LNCaP clone FGC (cell line): ENCODE data around the gene GJB3.
"Not testable (repeated sequence)": the region's sequence is repeated elsewhere in the genome, so short reads cannot be mapped to it uniquely, and the experiment has no call there.

Experiments used
- DNase-seq: peaks from one replicate; pipeline ENCODE4 v3.0.0-alpha.2; 2011; ENCODE audit warnings: low read depth
- H3K4me3 ChIP-seq: 2 replicates; pipeline ENCODE4 v1.5.1; 2011; ENCODE audit warnings: mild to moderate bottlenecking, low read depth, low read length, control low read depth
- TF ChIP-seq, protein P1 (sequence below): IDR thresholded peaks from 2 replicates; pipeline ENCODE4 v1.5.1; 2012; ENCODE audit warnings: mild to moderate bottlenecking; ENCODE audit not compliant: control insufficient read depth, insufficient read depth; ENCODE audit errors: extremely low read depth

Gene GJB3

DNA sequence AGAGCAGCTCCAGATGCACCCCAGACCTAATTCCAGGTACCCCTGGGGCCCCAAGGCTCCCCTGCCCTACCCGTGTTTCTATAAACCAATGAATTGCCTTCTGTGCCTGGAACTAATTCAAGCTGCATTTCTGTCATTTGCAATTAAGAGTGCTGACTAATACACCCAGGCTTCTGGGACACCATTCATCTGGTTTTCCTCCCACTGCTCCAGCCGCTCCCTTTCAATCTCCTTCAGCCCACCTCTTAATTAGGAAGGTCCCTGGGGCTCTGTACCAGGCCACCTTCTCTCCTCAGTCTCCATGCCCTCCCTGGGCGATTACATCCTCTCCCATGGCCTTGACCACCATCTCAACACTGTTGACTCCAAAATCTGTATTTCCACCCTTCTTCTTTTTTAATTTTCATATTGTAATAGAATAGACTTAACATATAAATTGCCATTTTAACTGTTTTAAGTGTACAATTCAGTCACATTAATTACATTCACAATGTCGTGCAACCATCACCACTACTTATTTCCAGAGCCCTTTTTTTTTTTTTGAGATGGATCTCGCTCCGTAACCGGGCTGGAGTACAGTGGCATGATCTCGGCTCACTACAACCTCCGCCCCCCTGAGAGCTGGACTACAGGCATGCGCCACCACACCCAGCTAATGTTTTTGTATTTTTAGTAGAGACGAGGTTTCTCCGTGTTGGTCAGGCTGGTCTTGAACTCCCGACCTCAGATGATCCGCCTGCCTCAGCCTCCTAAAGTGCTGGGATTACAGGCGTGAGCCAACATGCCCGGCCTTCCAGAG is 9.2 kb upstream of the GJB3 start:
- TF ChIP-seq, protein P1, sequence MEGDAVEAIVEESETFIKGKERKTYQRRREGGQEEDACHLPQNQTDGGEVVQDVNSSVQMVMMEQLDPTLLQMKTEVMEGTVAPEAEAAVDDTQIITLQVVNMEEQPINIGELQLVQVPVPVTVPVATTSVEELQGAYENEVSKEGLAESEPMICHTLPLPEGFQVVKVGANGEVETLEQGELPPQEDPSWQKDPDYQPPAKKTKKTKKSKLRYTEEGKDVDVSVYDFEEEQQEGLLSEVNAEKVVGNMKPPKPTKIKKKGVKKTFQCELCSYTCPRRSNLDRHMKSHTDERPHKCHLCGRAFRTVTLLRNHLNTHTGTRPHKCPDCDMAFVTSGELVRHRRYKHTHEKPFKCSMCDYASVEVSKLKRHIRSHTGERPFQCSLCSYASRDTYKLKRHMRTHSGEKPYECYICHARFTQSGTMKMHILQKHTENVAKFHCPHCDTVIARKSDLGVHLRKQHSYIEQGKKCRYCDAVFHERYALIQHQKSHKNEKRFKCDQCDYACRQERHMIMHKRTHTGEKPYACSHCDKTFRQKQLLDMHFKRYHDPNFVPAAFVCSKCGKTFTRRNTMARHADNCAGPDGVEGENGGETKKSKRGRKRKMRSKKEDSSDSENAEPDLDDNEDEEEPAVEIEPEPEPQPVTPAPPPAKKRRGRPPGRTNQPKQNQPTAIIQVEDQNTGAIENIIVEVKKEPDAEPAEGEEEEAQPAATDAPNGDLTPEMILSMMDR, result no peak
- H3K4me3 ChIP-seq, result no peak overlapping the region
- no peak for DNase-seq

DNA sequence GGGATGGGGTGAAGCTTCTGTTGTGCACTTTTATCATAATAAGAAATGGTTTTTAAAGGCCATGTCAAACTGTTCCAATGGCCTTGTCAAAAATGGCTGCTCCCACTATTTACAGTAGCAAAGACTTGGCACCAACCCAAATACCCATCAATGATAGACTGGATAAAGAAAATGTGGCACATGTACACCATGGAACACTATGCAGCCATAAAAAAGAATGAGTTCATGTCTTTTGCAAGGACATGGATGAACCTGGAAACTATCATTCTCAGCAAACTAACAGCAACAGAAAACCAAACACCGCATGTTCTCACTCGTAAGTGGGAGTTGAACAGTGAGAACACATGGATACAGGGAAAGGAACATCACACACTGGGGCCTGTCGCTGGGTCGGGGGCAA is 7.9 kb upstream of the GJB3 start:
- H3K4me3 ChIP-seq, DNase-seq: not testable (repeated sequence)

DNA sequence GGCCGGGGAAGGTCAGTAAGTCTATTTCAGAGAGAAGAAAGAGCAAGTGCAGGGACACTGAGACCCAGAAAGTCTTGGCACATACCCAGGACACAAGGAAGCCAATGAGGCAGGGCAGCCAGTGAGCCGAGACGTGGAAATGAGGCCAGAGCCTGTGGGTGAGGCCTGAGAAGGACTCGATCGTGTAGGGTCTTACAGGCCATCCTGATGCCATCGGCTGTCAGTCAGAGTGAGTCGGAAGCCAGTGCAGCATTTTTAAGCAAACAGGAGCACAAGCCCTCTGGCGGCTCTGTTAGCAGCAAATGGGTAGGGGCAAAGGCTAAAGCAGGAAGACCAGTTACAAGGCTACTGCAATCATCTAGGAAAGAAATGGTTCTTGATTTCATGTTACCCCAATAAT is 6.1 kb upstream of the GJB3 start:
- no peak overlapping the region for H3K4me3 ChIP-seq
- no peak for DNase-seq
- TF ChIP-seq, protein P1, result no peak

DNA sequence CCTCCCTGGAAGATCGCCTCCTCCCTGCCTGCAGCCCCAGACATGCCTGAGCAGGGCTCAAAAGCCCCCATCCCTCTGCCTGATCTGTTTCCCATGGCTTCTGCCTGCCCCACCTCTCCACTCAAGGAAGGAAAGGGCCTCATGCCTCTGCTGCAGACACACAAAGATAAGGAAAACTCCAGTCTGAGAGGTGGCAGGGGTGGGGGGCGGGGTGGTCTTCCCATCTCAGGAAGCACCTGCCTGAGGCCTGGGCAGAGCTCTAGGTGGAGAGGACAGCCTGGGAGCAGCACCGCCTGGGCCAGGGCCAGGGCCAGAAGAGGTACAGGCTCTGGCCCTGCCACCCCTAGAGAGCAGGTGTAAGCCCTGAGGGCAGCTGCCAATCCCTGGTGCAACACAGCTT is 4.1 kb upstream of the GJB3 start:
- TF ChIP-seq, protein P1, result no peak

DNA sequence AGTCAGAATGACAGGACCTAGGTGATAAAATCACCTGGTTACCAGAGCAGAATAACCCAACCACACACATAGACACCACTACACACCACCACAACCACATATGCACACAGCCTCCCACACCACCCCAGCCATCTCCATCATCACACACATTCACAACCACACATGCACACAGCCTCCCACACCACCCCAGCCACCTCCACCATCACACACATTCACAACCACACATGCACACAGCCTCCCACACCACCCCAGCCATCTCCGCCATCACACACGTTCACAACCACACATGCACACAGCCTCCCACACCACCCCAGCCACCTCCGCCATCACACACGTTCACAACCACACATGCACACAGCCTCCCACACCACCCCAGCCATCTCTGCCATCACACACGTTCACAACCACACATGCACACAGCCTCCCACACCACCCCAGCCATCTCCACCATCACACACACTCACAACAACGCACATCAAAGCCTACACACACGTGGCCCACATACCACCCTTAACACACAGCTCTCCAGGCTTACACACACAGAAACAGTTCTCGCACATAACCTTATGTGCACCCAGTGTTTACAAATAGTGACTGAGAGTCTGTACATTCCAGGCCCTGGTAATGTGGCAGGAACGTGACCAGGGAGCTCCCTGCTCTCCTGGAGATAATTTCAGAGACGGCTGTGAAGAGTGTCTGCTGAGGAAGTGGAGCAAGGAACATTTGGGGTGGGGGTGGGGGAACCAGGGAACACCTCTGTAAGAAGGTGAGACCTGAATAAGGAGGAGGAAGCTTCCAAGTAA is 3.3 kb upstream of the GJB3 start:
- TF ChIP-seq, protein P1, result no peak
- no peak overlapping the region for H3K4me3 ChIP-seq
- DNase-seq, result no peak

More for the DNA sequence above, 4.1 kb upstream of the GJB3 start:
- no peak for DNase-seq
- no peak overlapping the region for H3K4me3 ChIP-seq

DNA sequence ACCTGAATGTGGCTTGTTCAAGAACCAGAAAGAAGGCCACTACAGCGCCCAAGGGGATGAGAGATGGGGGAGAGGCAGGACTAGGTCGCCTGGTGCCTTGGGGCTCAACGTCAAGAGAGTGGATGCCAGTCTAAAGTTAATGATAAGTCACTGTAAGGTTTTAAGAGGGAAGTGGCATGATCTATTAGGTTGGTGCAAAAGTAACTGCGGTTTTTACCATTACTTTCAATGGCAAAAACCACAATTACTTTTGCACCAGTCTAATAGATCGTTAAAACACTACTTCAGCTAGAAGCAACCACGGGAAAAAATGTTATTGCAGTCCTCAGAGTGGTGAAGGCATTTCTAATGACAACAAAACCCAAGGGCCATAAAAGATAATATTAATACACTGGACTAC is 2.6 kb upstream of the GJB3 start:
- no peak for DNase-seq
- TF ChIP-seq, protein P1, result no peak
- no peak overlapping the region for H3K4me3 ChIP-seq

DNA sequence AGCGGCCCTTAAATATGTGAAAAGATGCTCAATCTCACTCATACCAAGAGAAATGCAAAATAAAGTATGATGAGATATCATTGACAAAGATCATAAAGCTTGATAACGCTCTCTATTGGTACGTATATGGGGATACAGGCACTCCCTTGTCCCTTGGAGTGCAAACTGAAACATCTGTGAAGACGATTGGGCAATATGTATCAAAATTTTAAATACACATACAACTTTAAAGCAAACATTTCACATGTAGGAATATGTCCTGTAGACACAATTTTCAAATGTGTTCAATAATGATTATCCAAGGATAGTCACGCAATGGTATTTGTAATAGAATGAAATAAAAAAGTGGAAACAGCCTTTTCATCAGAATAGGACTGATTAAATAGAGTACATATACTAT is 2.0 kb upstream of the GJB3 start:
- no peak for DNase-seq
- TF ChIP-seq, protein P1, result no peak
- H3K4me3 ChIP-seq, result no peak overlapping the region
